Endothelial cell (in vitro differentiated cells): ENCODE results near the gene NTSR1. TPM values are rescaled to one million over a fixed set of nuclear protein-coding genes. Genes with fewer than 3 reads are reported as not detected.
A peak's percentile ranks its signal among the peaks of the same experiment; 100 is the strongest.

ENCODE experiments used
- DNase-seq: peaks from one replicate; pipeline ENCODE4 v3.0.0; 2021; ENCODE audit warnings: low spot score
- H3K27ac Mint-ChIP-seq: one replicate; pipeline ENCODE4 v1.8.0; 2021; ENCODE audit warnings: mixed read lengths, inconsistent platforms; ENCODE audit not compliant: unreplicated experiment
- H3K27me3 Mint-ChIP-seq: one replicate; pipeline ENCODE4 v1.8.0; 2021; ENCODE audit warnings: mild to moderate bottlenecking, moderate library complexity, mixed read lengths, inconsistent platforms; ENCODE audit not compliant: unreplicated experiment
- H3K36me3 Mint-ChIP-seq: one replicate; pipeline ENCODE4 v1.8.0; 2021; ENCODE audit warnings: mild to moderate bottlenecking, low read depth, mixed read lengths, inconsistent platforms; ENCODE audit not compliant: unreplicated experiment
- H3K4me1 Mint-ChIP-seq: one replicate; pipeline ENCODE4 v1.8.0; 2021; ENCODE audit warnings: mild to moderate bottlenecking, mixed read lengths, inconsistent platforms; ENCODE audit not compliant: unreplicated experiment
- H3K4me3 Mint-ChIP-seq: one replicate; pipeline ENCODE4 v1.8.0; 2021; ENCODE audit warnings: mild to moderate bottlenecking, mixed read lengths, inconsistent platforms; ENCODE audit not compliant: unreplicated experiment
- H3K9me3 Mint-ChIP-seq: one replicate; pipeline ENCODE4 v1.8.0; 2021; ENCODE audit warnings: mixed read lengths, inconsistent platforms; ENCODE audit not compliant: unreplicated experiment
- CTCF ChIP-seq: fragments of 200-600 bp; sonication (generic); IDR thresholded peaks from one replicate; pipeline ENCODE4 v1.5.0; 2021; ENCODE audit warnings: antibody characterized with exemption; ENCODE audit not compliant: unreplicated experiment
- total RNA-seq: library from RNA; stranded (reverse); fragmentation: NEBNext Ultra II Directional; extraction: Animal tissue kit (Norgen Biotek cat#: 25700); gene quantifications from one replicate; pipeline ENCODE4 v1.2.1, GENCODE V29; 2021; ENCODE audit not compliant: unreplicated experiment

Gene NTSR1
- total RNA-seq, 1 donor from 2014 or later = not detected

GRCh38 chr20:62796699-62797491 is 88.3 kb downstream of the NTSR1 start:
- Mint-ChIP-seq H3K36me3 (peaks cover 14% of the 10 kb centered on the region), H3K4me3 (peak overlapping the region; percentile 88), H3K9me3 (no peaks in the 10 kb centered on the region), H3K4me1 (peaks cover 2% of the 10 kb centered on the region), H3K27me3 (peaks cover 4% of the 10 kb centered on the region), H3K27ac (no peak overlapping the region)
- TF ChIP-seq CTCF = no peak
- DNase-seq = no peak

- no peak for DNase-seq
- H3K27me3 Mint-ChIP-seq = peaks cover 3% of the 10 kb centered on the region
- no peak for TF ChIP-seq CTCF
- H3K4me3 Mint-ChIP-seq = peak overlapping the region; percentile 76
- no peaks in the 10 kb centered on the region for H3K9me3 Mint-ChIP-seq
- peak overlapping the region; percentile 67 for H3K27ac Mint-ChIP-seq
- H3K4me1 Mint-ChIP-seq = peaks cover 2% of the 10 kb centered on the region
- H3K36me3 Mint-ChIP-seq = peaks cover 14% of the 10 kb centered on the region
These were observed 89.3 kb downstream of the NTSR1 start for GRCh38 chr20:62797671-62798532.

GRCh38 chr20:62799036-62799435 is 90.4 kb downstream of the NTSR1 start:
- H3K36me3 Mint-ChIP-seq = peaks cover 14% of the 10 kb centered on the region
- peak overlapping the region; percentile 49 for H3K4me3 Mint-ChIP-seq
- H3K27me3 Mint-ChIP-seq = peaks cover 9% of the 10 kb centered on the region
- H3K9me3 Mint-ChIP-seq = no peaks in the 10 kb centered on the region
- no peak for DNase-seq
- H3K4me1 Mint-ChIP-seq = peaks cover 2% of the 10 kb centered on the region
- TF ChIP-seq CTCF = no peak
- no peak overlapping the region for H3K27ac Mint-ChIP-seq

GRCh38 chr20:62799459-62799858 is 90.8 kb downstream of the NTSR1 start:
- Mint-ChIP-seq H3K27me3 (peaks cover 12% of the 10 kb centered on the region), H3K9me3 (no peaks in the 10 kb centered on the region), H3K36me3 (peaks cover 14% of the 10 kb centered on the region), H3K27ac (no peak overlapping the region), H3K4me3 (peak overlapping the region; percentile 49), H3K4me1 (peaks cover 2% of the 10 kb centered on the region)
- TF ChIP-seq CTCF = no peak
- no peak for DNase-seq
